Effector memory CD4-positive, alpha-beta T cell (primary cell): ENCODE measurements around the gene CDH26.

Experiments used
- DNase-seq, 3 donors: peaks; one replicate each; pipeline ENCODE4 v3.0.0-alpha.2; 2020
- H3K27ac ChIP-seq: 2 replicates; pipeline ENCODE4 v1.7.0; 2013; ENCODE audit warnings: mild to moderate bottlenecking, low read length, moderate library complexity; ENCODE audit not compliant: insufficient read depth, poor library complexity, severe bottlenecking
- H3K27me3 ChIP-seq: replicated peaks from 2 replicates; pipeline ENCODE4 v1.7.0; 2013; ENCODE audit warnings: mild to moderate bottlenecking, low read length; ENCODE audit not compliant: insufficient read depth, control insufficient read depth, poor library complexity, severe bottlenecking
- H3K36me3 ChIP-seq: 2 replicates; pipeline ENCODE4 v1.7.0; 2013; ENCODE audit warnings: mild to moderate bottlenecking, low read length, moderate library complexity; ENCODE audit not compliant: control insufficient read depth, insufficient read depth
- H3K4me1 ChIP-seq: 2 replicates; pipeline ENCODE4 v1.7.0; 2013; ENCODE audit warnings: low read length, mild to moderate bottlenecking; ENCODE audit not compliant: control insufficient read depth, insufficient read depth, poor library complexity, severe bottlenecking
- H3K4me3 ChIP-seq: 2 replicates; pipeline ENCODE4 v1.7.0; 2013; ENCODE audit warnings: low read length, low read depth, mild to moderate bottlenecking; ENCODE audit not compliant: insufficient read depth, poor library complexity, severe bottlenecking
- H3K9me3 ChIP-seq: 2 replicates; pipeline ENCODE4 v1.7.0; 2013; ENCODE audit warnings: mild to moderate bottlenecking, low read length, moderate library complexity; ENCODE audit not compliant: control insufficient read depth

The CDH26 gene

GRCh38 chr20:60009826-60010616 lies 51.8 kb downstream of the CDH26 start:
- Histone ChIP-seq H3K4me1 (peaks cover 10% of the 10 kb centered on the region), H3K36me3 (no peaks in the 10 kb centered on the region), H3K9me3 (no peaks in the 10 kb centered on the region), H3K4me3 (no peak overlapping the region), H3K27me3 (no peaks in the 10 kb centered on the region), H3K27ac (no peak overlapping the region)
- DNase-seq = no peak

- peaks cover 10% of the 10 kb centered on the region for H3K4me1 ChIP-seq
- H3K4me3 ChIP-seq = no peak overlapping the region
- no peak for DNase-seq
- H3K27ac ChIP-seq = no peak overlapping the region
- no peaks in the 10 kb centered on the region for H3K36me3 ChIP-seq
- H3K9me3 ChIP-seq = no peaks in the 10 kb centered on the region
- H3K27me3 ChIP-seq = no peaks in the 10 kb centered on the region
These were observed 52.7 kb downstream of the CDH26 start for GRCh38 chr20:60010689-60011458.

DNA sequence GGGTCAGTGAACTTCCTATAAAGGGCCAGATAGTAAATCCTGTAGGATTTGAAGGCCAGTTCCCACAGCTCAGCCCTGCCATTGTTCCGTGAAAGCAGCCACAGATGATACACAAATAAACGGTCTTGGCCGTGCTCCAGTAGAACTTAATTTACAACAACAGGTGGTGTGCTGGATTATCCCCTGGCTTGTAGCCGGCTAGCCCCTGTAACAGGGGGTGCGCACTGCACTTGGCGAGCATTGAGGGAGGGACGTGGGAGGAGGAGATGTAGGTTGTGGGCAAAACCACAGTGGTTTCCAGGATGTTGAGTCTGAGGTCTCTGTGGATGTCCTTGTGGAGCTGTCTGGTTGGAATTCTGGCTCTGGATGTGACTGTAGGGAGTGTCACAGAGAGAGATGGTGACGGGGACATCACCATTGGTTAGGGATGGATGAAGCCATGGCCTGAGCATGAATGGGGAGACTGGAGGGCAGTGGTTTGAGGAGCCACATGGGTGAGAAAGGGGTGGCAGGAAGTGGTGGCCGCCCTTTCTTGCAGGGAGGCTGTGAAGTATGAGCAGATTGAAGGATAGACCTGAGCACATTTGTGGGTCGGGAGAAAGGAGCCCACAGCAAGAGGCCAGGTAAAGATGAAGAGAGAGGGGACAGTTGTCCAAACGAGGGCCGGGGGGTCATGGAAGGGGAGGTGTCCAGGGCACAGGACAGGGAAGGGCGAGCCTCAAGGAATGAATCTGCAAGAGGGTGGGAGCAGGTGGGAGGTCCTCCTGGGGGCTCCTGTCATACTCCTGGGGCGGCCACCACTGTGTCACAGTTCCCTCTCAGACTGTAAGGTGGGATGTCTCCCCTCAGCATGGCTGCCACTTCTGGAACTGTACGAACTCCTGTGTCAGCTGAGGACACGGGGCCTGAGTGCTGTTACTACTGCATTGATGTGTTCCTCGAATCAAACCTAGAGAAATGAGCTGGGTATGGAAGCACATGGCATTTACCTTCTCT lies 53.6 kb downstream of the CDH26 start:
- H3K4me3 ChIP-seq = no peak overlapping the region
- DNase-seq = no peak
- no peak overlapping the region for H3K27ac ChIP-seq

GRCh38 chr20:60013296-60014139 lies 55.3 kb downstream of the CDH26 start:
- no peaks in the 10 kb centered on the region for H3K27me3 ChIP-seq
- no peak overlapping the region for H3K27ac ChIP-seq
- H3K36me3 ChIP-seq = no peaks in the 10 kb centered on the region
- no peak overlapping the region for H3K4me3 ChIP-seq
- DNase-seq = no peak
- H3K4me1 ChIP-seq = peaks cover 10% of the 10 kb centered on the region
- no peaks in the 10 kb centered on the region for H3K9me3 ChIP-seq

More for the DNA sequence above, 53.6 kb downstream of the CDH26 start:
- peaks cover 10% of the 10 kb centered on the region for H3K4me1 ChIP-seq
- no peaks in the 10 kb centered on the region for H3K9me3 ChIP-seq
- H3K27me3 ChIP-seq = no peaks in the 10 kb centered on the region
- no peaks in the 10 kb centered on the region for H3K36me3 ChIP-seq

GRCh38 chr20:60016406-60016805 lies 58.2 kb downstream of the CDH26 start:
- Histone ChIP-seq H3K4me3 (no peak overlapping the region), H3K27ac (no peak overlapping the region), H3K27me3 (no peaks in the 10 kb centered on the region), H3K36me3 (no peaks in the 10 kb centered on the region), H3K9me3 (no peaks in the 10 kb centered on the region), H3K4me1 (peaks cover 7% of the 10 kb centered on the region)
- DNase-seq = no peak

DNA sequence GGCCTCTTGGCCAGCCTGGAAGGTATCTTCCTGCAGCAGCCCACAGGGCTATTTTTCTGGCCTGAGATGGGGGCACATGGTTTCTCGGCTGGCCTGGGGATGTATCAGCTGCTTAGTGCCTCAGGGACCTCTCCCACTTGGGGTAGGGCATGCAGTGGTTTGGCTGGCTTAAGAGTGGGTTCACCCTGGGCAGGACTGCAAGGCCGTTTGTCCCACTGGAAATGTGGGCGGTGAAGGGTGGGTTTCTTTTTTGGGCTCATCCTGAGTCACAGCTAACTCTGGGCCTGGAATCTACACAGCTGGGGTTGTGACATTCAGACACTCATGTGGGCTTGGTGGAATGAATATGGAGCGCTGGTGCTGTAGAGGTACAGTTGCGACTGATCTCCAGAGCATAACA lies 62.0 kb downstream of the CDH26 start:
- DNase-seq = no peak
- Histone ChIP-seq H3K36me3 (no peaks in the 10 kb centered on the region), H3K27ac (no peak overlapping the region), H3K4me1 (no peaks in the 10 kb centered on the region), H3K9me3 (no peaks in the 10 kb centered on the region), H3K4me3 (no peak overlapping the region), H3K27me3 (no peaks in the 10 kb centered on the region)

DNA sequence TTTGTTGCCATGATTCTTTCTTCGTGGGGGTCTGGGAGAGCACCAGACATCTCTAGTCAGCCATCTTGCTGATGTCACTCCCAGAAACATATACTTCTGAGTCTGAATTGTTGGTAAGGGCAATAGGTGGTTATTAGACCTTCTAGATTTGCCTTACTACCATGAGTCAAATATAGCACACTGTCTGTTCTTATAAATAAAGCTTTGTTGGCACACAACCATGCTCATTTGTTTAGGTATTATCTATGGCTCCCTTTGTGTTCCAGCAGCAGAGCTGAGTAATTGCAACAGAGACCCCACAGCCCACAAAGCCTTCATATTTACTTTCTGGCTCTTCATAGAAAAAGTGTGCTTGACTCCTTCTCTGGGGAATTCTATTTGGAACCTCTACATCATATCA lies 62.9 kb downstream of the CDH26 start:
- DNase-seq = no peak
- H3K27me3 ChIP-seq = no peaks in the 10 kb centered on the region
- no peak overlapping the region for H3K4me3 ChIP-seq
- no peak overlapping the region for H3K27ac ChIP-seq
- H3K36me3 ChIP-seq = no peaks in the 10 kb centered on the region
- H3K4me1 ChIP-seq = no peaks in the 10 kb centered on the region
- no peaks in the 10 kb centered on the region for H3K9me3 ChIP-seq

DNA sequence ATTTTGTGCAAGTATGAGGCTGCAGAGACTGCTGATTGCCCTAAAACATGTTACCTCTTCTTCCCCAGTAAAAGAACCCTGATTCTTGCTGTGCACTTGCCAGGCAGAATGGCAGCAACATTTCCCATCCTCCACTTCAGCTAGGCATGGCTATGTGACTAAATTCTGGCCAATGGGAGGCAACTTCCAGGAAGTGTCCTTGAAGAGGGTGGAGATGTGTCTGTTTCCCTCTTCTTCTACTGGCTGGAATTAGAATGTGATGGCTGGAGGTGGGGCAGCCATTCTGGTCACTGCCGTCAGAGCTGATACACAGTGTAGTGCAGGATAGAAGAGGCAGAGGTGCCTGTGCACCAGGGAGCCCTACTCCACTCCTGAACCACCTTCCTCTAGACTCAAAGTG lies 64.6 kb downstream of the CDH26 start:
- H3K27ac ChIP-seq = no peak overlapping the region
- H3K36me3 ChIP-seq = no peaks in the 10 kb centered on the region
- H3K27me3 ChIP-seq = no peaks in the 10 kb centered on the region
- H3K4me3 ChIP-seq = no peak overlapping the region
- DNase-seq = no peak
- H3K9me3 ChIP-seq = no peaks in the 10 kb centered on the region
- H3K4me1 ChIP-seq = no peaks in the 10 kb centered on the region

DNA sequence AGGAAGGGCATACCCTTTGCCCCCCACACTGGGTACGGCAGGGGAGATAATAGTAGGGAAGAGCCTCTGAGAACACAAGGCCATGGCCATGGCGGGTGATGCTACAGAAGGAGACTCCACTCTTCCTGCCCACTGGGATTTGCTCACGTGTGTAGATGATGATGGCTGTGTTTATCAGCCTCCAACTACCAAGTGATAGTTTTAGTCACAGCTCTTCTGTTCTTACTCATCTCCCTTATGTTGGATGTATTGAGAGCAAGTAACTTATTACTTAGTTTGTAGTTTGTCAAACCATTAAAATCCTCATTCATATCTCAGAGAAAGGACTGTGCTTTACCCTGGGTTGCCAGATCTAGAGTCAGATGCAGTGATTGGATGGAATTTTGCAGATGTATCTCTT lies 66.0 kb downstream of the CDH26 start:
- no peaks in the 10 kb centered on the region for H3K9me3 ChIP-seq
- H3K36me3 ChIP-seq = no peaks in the 10 kb centered on the region
- no peak overlapping the region for H3K4me3 ChIP-seq
- no peaks in the 10 kb centered on the region for H3K27me3 ChIP-seq
- DNase-seq = no peak
- no peak overlapping the region for H3K27ac ChIP-seq
- H3K4me1 ChIP-seq = no peaks in the 10 kb centered on the region
